B cell (primary cell): ENCODE results near the gene C4orf54. TPM values are rescaled to one million over a fixed set of nuclear protein-coding genes. Genes with fewer than 3 reads are reported as not detected.

ENCODE experiments used
- ATAC-seq: fragments of 200-7000 bp; cut with Tn5 transposase; one replicate; pipeline ENCODE4 v1.10.0; 2021; ENCODE audit warnings: low read depth, mild to moderate bottlenecking, moderate number of reproducible peaks, moderate library complexity
- CTCF ChIA-PET: fragments of 350-600 bp; sonication (Branson Sonifier 250); formaldehyde crosslinking; loops from one replicate; lab custom pipeline; 2021; ENCODE audit warnings: antibody characterized with exemption, inconsistent platforms; lab: Charles Lee
- POLR2A ChIA-PET: fragments of 350-600 bp; sonication (Branson Sonifier 250); formaldehyde crosslinking; loops from one replicate; lab custom pipeline; 2021; ENCODE audit warnings: antibody characterized with exemption; lab: Charles Lee
- DNase-seq: peaks from one replicate; pipeline ENCODE4 v3.0.0; 2013
- H2AFZ ChIP-seq: 2 replicates; pipeline ENCODE4 v1.6.1; 2012; ENCODE audit warnings: mild to moderate bottlenecking, low read depth, low read length; ENCODE audit not compliant: insufficient read depth, poor library complexity, severe bottlenecking
- H3K27ac ChIP-seq, 2 donors: 1 replicate in 1 of 2; 2 replicates in 1 of 2; pipeline ENCODE4 v1.5.1; 2012 to 2013; ENCODE audit warnings: low read length in 2 of 2, mild to moderate bottlenecking in 2 of 2, moderate library complexity in 1 of 2
- H3K27me3 ChIP-seq, 4 experiments: fragments of 200-600 bp in 1 of 4; sonication (generic) in 1 of 4; replicated peaks in 1 of 4; 1 replicate in 2 of 4; 2 replicates in 2 of 4; pipeline versions ENCODE4 v1.6.1 to v1.7.0; 2013 to 2016; ENCODE audit warnings: low read length in 3 of 4, mild to moderate bottlenecking in 2 of 4, mixed read lengths in 1 of 4, moderate library complexity in 1 of 4; ENCODE audit not compliant: insufficient read depth in 4 of 4, control insufficient read depth in 3 of 4; ENCODE audit errors: control extremely low read depth in 1 of 4
- H3K36me3 ChIP-seq, 2 experiments: replicated peaks in 1 of 2; 1 replicate in 1 of 2; 2 replicates in 1 of 2; pipeline versions ENCODE4 v1.6.1 to v1.7.1; 2013; ENCODE audit warnings: low read length in 1 of 2; ENCODE audit not compliant: insufficient read depth in 2 of 2, control insufficient read depth in 1 of 2; ENCODE audit errors: control extremely low read depth in 1 of 2, extremely low read depth in 1 of 2
- H3K4me1 ChIP-seq, 2 donors: fragments of 200-600 bp in 1 of 2; sonication (generic) in 1 of 2; 1 replicate in 1 of 2; 2 replicates in 1 of 2; pipeline versions ENCODE4 v1.5.1 to v1.6.1; 2013 to 2017; ENCODE audit warnings: low read length in 2 of 2; ENCODE audit not compliant: control insufficient read depth in 2 of 2, insufficient read depth in 2 of 2
- H3K4me2 ChIP-seq: replicated peaks from 2 replicates; pipeline ENCODE3; 2012; ENCODE audit warnings: mild to moderate bottlenecking, low read depth, low read length; ENCODE audit not compliant: poor library complexity, severe bottlenecking
- H3K4me3 ChIP-seq, 5 experiments: fragments of 200-600 bp in 1 of 5; sonication (generic) in 1 of 5; 1 replicate in 3 of 5; 2 replicates in 2 of 5; pipeline versions ENCODE4 v1.5.1 to v1.7.0; 2011 to 2016; ENCODE audit warnings: low read length in 4 of 5, mild to moderate bottlenecking in 4 of 5, low read depth in 2 of 5, control low read depth in 1 of 5, moderate library complexity in 1 of 5; ENCODE audit not compliant: insufficient read depth in 1 of 5; ENCODE audit errors: control extremely low read depth in 1 of 5, extremely low read depth in 1 of 5
- H3K79me2 ChIP-seq: fragments of 200-600 bp; sonication (generic); one replicate; pipeline ENCODE4 v1.6.0; 2016; ENCODE audit warnings: low read length; ENCODE audit not compliant: control insufficient read depth, insufficient read depth
- H3K9ac ChIP-seq: fragments of 200-600 bp; sonication (generic); 2 replicates; pipeline ENCODE4 v1.6.1; 2017; ENCODE audit warnings: mild to moderate bottlenecking, low read length, moderate library complexity
- H3K9me3 ChIP-seq, 3 donors: one replicate each; pipeline versions ENCODE4 v1.6.1 to v1.7.1; 2013; ENCODE audit warnings: low read length in 2 of 3; ENCODE audit not compliant: control insufficient read depth in 2 of 3, insufficient read depth in 1 of 3; ENCODE audit errors: control extremely low read depth in 1 of 3
- H4K20me1 ChIP-seq: 2 replicates; pipeline ENCODE4 v1.6.0; 2012; ENCODE audit warnings: mild to moderate bottlenecking, low read length; ENCODE audit not compliant: insufficient read depth, control insufficient read depth, poor library complexity, severe bottlenecking
- H3K27ac Mint-ChIP-seq: one replicate; pipeline ENCODE4 v1.8.0; 2021; ENCODE audit warnings: mixed read lengths
- H3K27me3 Mint-ChIP-seq: one replicate; pipeline ENCODE4 v1.8.0; 2021; ENCODE audit warnings: mixed read lengths
- H3K4me1 Mint-ChIP-seq: one replicate; pipeline ENCODE4 v1.8.0; 2021; ENCODE audit warnings: mixed read lengths
- H3K4me3 Mint-ChIP-seq: one replicate; pipeline ENCODE4 v1.8.0; 2021; ENCODE audit warnings: mixed read lengths
- H3K9me3 Mint-ChIP-seq: one replicate; pipeline ENCODE4 v1.8.0; 2022; ENCODE audit warnings: mixed read lengths; ENCODE audit not compliant: insufficient read depth
- CTCF ChIP-seq: fragments of 200-600 bp; IDR thresholded peaks from one replicate; pipeline ENCODE4 v1.8.0; 2022; ENCODE audit warnings: antibody characterized with exemption, mild to moderate bottlenecking
- EZH2 ChIP-seq: IDR thresholded peaks from 2 replicates; pipeline ENCODE4 v1.6.1; 2012; ENCODE audit warnings: borderline replicate concordance, low read depth, mild to moderate bottlenecking, moderate library complexity, low read length; ENCODE audit not compliant: insufficient read depth, poor library complexity, severe bottlenecking
- WGBS: methylation state at CpG from one replicate; pipeline ENCODE4 v1.1.5; 2013; ENCODE audit warnings: missing lambda C conversion rate; ENCODE audit not compliant: insufficient coverage; 5-methylcytosine and 5-hydroxymethylcytosine counted together
- intact Hi-C: fragments of 100-400 bp; cut with micrococcal nuclease; formaldehyde crosslinking; loops from one replicate; pipeline ENCODE4 v1.10.0; 2022
- polyA plus RNA-seq: library from polyadenylated mRNA; depleted of rRNA; stranded (reverse); fragments of >200 nt; gene quantifications from 2 replicates; pipeline ENCODE4 v1.2.3, GENCODE V29; 2012
- total RNA-seq, 2 donors: library from RNA; stranded (reverse); fragments of 120-200 nt in 1 of 2; gene quantifications; 1 replicate in 1 of 2; 2 replicates in 1 of 2; pipeline versions ENCODE4 v1.2.3 to v1.2.4, GENCODE V29; 2013 to 2022

The C4orf54 gene
- total and polyA plus RNA-seq, 2 donors (not counting 1 experiment from before 2014, with no cell fraction given), result not detected

- Histone ChIP-seq H3K4me2 (no peak overlapping the region), H3K36me3 (no peaks in the 10 kb centered on the region), H3K79me2 (no peaks in the 10 kb centered on the region), H3K4me3 (no peak overlapping the region), H3K27me3 (no peaks in the 10 kb centered on the region), H3K9ac (no peak overlapping the region), H4K20me1 (no peaks in the 10 kb centered on the region), H3K9me3 (no peaks in the 10 kb centered on the region), H3K4me1 (no peaks in the 10 kb centered on the region), H3K27ac (no peak overlapping the region), H2AFZ (no peak overlapping the region)
- no CpG with 5 or more reads among the region's 4 CpGs for WGBS
- H3K4me1 Mint-ChIP-seq, result no peaks in the 10 kb centered on the region
- CTCF ChIA-PET, result interaction anchor here (0.8 kb wide), 1 partner anchor 87 kb away, joined by 3 read pairs; no protein-coding TSS in a partner anchor
- intact Hi-C loops, result no loop called here
- no peak for ATAC-seq
- TF ChIP-seq CTCF (no peak), EZH2 (no peak)
- peaks cover 11% of the 10 kb centered on the region for H3K27me3 Mint-ChIP-seq
- POLR2A ChIA-PET, result no interaction called here
- peaks cover 3% of the 10 kb centered on the region for H3K9me3 Mint-ChIP-seq
- H3K27ac Mint-ChIP-seq, result no peak overlapping the region
- no peak for DNase-seq
- no peak overlapping the region for H3K4me3 Mint-ChIP-seq
Measured at GRCh38 chr4:99683895-99684294, 26.3 kb upstream of the C4orf54 start.

- Mint-ChIP-seq H3K27me3 (peaks cover 20% of the 10 kb centered on the region), H3K9me3 (peaks cover 7% of the 10 kb centered on the region), H3K4me3 (no peak overlapping the region), H3K27ac (no peak overlapping the region), H3K4me1 (no peaks in the 10 kb centered on the region)
- DNase-seq, result no peak
- no peak overlapping the region for H3K4me2 ChIP-seq
- no peak overlapping the region for H3K27ac ChIP-seq
- no peaks in the 10 kb centered on the region for H3K4me1 ChIP-seq
- no peak overlapping the region for H3K4me3 ChIP-seq
- no peak overlapping the region for H3K9ac ChIP-seq
- no peak for ATAC-seq
- no peaks in the 10 kb centered on the region for H3K9me3 ChIP-seq
- no peaks in the 10 kb centered on the region for H3K79me2 ChIP-seq
- no peaks in the 10 kb centered on the region for H4K20me1 ChIP-seq
- no peak for TF ChIP-seq CTCF
- no peak for TF ChIP-seq EZH2
- no peaks in the 10 kb centered on the region for H3K27me3 ChIP-seq
- H3K36me3 ChIP-seq, result no peaks in the 10 kb centered on the region
- intact Hi-C loops, result no loop called here
- WGBS, result 83% methylated on average over 1 of the region's 1 CpG
- H2AFZ ChIP-seq, result no peak overlapping the region
- POLR2A ChIA-PET, result no interaction called here
- CTCF ChIA-PET, result no interaction called here
Measured at GRCh38 chr4:99679976-99680375, 22.3 kb upstream of the C4orf54 start.
